GM13977 (cell line): Measurements from ENCODE around the gene CDK15.

Source experiments
- DNase-seq: peaks from one replicate; pipeline ENCODE4 v3.0.0; 2012; ENCODE audit warnings: low spot score
- CTCF ChIP-seq: IDR thresholded peaks from 2 replicates; pipeline ENCODE4 v1.5.1; 2012; ENCODE audit warnings: mild to moderate bottlenecking, control low read depth; ENCODE audit not compliant: insufficient read depth; ENCODE audit errors: extremely low read depth, missing control alignments
- in situ Hi-C: fragments of 300-500 bp; cut with MboI; formaldehyde crosslinking; loops from one replicate; pipeline ENCODE4 v1.12.0; 2022; ENCODE audit warnings: low sequenced_read_pairs, low pct_unique_long_range_greater_than_20kb, mixed read lengths, inconsistent platforms; ENCODE audit not compliant: unreplicated experiment

The CDK15 gene

GRCh38 chr2:201768918-201769317 is 37.4 kb upstream of the CDK15 start:
- in situ Hi-C loops = no loop called here
- no peak for TF ChIP-seq CTCF
- no peak for DNase-seq

- in situ Hi-C loops = no loop called here
- DNase-seq = no peak
- no peak for TF ChIP-seq CTCF
Observed at GRCh38 chr2:201769666-201770373, 36.5 kb upstream of the CDK15 start.

- no peak for DNase-seq
- in situ Hi-C loops = no loop called here
- no peak for TF ChIP-seq CTCF
Observed at GRCh38 chr2:201773990-201774389, 32.3 kb upstream of the CDK15 start.

GRCh38 chr2:201774546-201774945 is 31.8 kb upstream of the CDK15 start:
- in situ Hi-C loops = no loop called here
- TF ChIP-seq CTCF = no peak
- DNase-seq = no peak

- no peak for DNase-seq
- in situ Hi-C loops = no loop called here
- no peak for TF ChIP-seq CTCF
Observed at GRCh38 chr2:201775326-201775725, 31.0 kb upstream of the CDK15 start.

- no peak for DNase-seq
- in situ Hi-C loops = no loop called here
- TF ChIP-seq CTCF = no peak
Observed at GRCh38 chr2:201777043-201777442, 29.3 kb upstream of the CDK15 start.
